ENCODE measurements around the gene POLR2J.

GRCh38 chr7:102424787-102425218 lies 53.9 kb downstream of the POLR2J start:
- no peak for TF ChIP-seq CTCF (IDR thresholded peaks at IDR 0.05)
- no peak for TF ChIP-seq POLR2A (IDR thresholded peaks at IDR 0.05)
